K562 (cell line): Measurements from ENCODE around the gene FOXM1. TPM values are rescaled to one million over a fixed set of nuclear protein-coding genes. Genes with fewer than 3 reads are reported as not detected.

ENCODE experiments used
- CCAR2 ChIP-seq: fragments of 200-400 bp; formaldehyde crosslinking; IDR thresholded peaks from 2 replicates; pipeline ENCODE4 v1.6.1; 2017; ENCODE audit warnings: mild to moderate bottlenecking, low read depth, low read length
- EGR1 ChIP-seq: fragments of 450-650 bp; conservative IDR thresholded peaks from 2 replicates; pipeline ENCODE4 v1.6.1; 2017; ENCODE audit warnings: mild to moderate bottlenecking
- EP300 ChIP-seq: IDR thresholded peaks from 2 replicates; pipeline ENCODE4 v1.6.1; 2012; ENCODE audit warnings: low read length, improper control_type of control experiment
- GMEB1 ChIP-seq: fragments of 250-450 bp; sonication (Bioruptor Pico); IDR thresholded peaks from 2 replicates; pipeline ENCODE4 v1.4.0; 2020; ENCODE audit warnings: mild to moderate bottlenecking
- ILK ChIP-seq: fragments of 450-650 bp; IDR thresholded peaks from 2 replicates; pipeline ENCODE4 v1.6.1; 2016; ENCODE audit warnings: missing genetic modification characterization, low read depth, mild to moderate bottlenecking, missing compliant biosample characterization, moderate library complexity, borderline replicate concordance
- MYC ChIP-seq, 2 experiments: fragments of 250-450 bp in 1 of 2; sonication (Bioruptor Pico) in 1 of 2; IDR thresholded peaks; 2 replicates each; pipeline versions ENCODE4 v1.5.1 to v1.6.1; 2012 to 2021; ENCODE audit warnings: low read depth in 2 of 2, borderline replicate concordance in 1 of 2, improper control_type of control experiment in 1 of 2, low read length in 1 of 2, mild to moderate bottlenecking in 1 of 2, moderate library complexity in 1 of 2
- NFATC3 ChIP-seq: fragments of 450-650 bp; IDR thresholded peaks from 2 replicates; pipeline ENCODE4 v1.6.1; 2017; ENCODE audit warnings: mild to moderate bottlenecking
- NFE2L1 ChIP-seq: fragments of 450-650 bp; IDR thresholded peaks from 2 replicates; pipeline ENCODE4 v1.6.1; 2016; ENCODE audit warnings: missing genetic modification characterization, low read depth, mild to moderate bottlenecking, missing compliant biosample characterization, moderate library complexity, borderline replicate concordance
- OTX1 ChIP-seq: fragments of 450-650 bp; formaldehyde crosslinking; IDR thresholded peaks from 2 replicates; pipeline ENCODE4 v1.4.0; 2022; ENCODE audit warnings: mild to moderate bottlenecking
- RFX7 ChIP-seq: fragments of 250-450 bp; sonication (Bioruptor Pico); IDR thresholded peaks from 2 replicates; pipeline ENCODE4 v1.5.1; 2021; ENCODE audit warnings: mild to moderate bottlenecking
- TFAP4 ChIP-seq: sonication (generic); formaldehyde crosslinking; IDR thresholded peaks from 2 replicates; pipeline ENCODE4 v1.8.0; 2022; ENCODE audit warnings: missing genetic modification reagents, mild to moderate bottlenecking, moderate library complexity, borderline replicate concordance
- VEZF1 ChIP-seq: fragments of 200-800 bp; sonication (Bioruptor generic); IDR thresholded peaks from 2 replicates; pipeline ENCODE4 v1.6.1; 2017; ENCODE audit warnings: missing genetic modification characterization, missing compliant biosample characterization
- ZNF212 ChIP-seq: fragments of 450-650 bp; formaldehyde crosslinking; IDR thresholded peaks from 2 replicates; pipeline ENCODE4 v1.4.0; 2020; ENCODE audit warnings: mild to moderate bottlenecking
- polyA plus RNA-seq, 8 experiments: library from polyadenylated mRNA; depleted of rRNA in 4 of 8; stranded (reverse) in 5 of 8; unstranded in 3 of 8; fragments of >200 nt; fragmentation: Nextera tagmentation in 2 of 8; fragmentation: Illumina TruSeq in 1 of 8; extraction: Ambion mirVana in 2 of 8; extraction: Trizol in 1 of 8; gene quantifications; 2 replicates each; pipeline versions ENCODE4 v1.2.1 to v1.2.3, GENCODE V29; 2011 to 2014; ENCODE audit warnings: inconsistent platforms in 1 of 8, missing spikeins in 1 of 8
- total RNA-seq, 7 experiments: library from RNA; depleted of rRNA in 6 of 7; stranded (reverse); fragments of >200 nt in 6 of 7; fragmentation: Illumina TruSeq in 2 of 7; extraction: Trizol in 2 of 7; gene quantifications; 2 replicates each; pipeline versions ENCODE4 v1.2.1 to v1.2.3, GENCODE V29; 2011 to 2021; ENCODE audit warnings: low replicate concordance in 1 of 7
- TF ChIP-seq, protein P1 (sequence below): sonication (generic); formaldehyde crosslinking; IDR thresholded peaks from 2 replicates; pipeline ENCODE4 v1.8.1; 2023; ENCODE audit warnings: mild to moderate bottlenecking, missing genetic modification reagents
- TF ChIP-seq, protein P2 (sequence below): IDR thresholded peaks from 2 replicates; pipeline ENCODE4 v1.6.1; 2011; ENCODE audit warnings: borderline replicate concordance, low read depth, mild to moderate bottlenecking, moderate library complexity, low read length; ENCODE audit not compliant: insufficient read depth, poor library complexity, severe bottlenecking
- TF ChIP-seq, protein P3 (sequence below): sonication (generic); formaldehyde crosslinking; IDR thresholded peaks from 2 replicates; pipeline ENCODE4 v1.5.0; 2020; ENCODE audit warnings: missing genetic modification reagents

Gene FOXM1
- total and polyA plus RNA-seq, 9 of the 15 experiments (the other 6 are each of a cell fraction or from before 2014, with no cell fraction given): 8.9 to 46.9 (median 17.2) TPM

GRCh38 chr12:2877047-2877952, at the start of gene FOXM1, which contains the start of gene RHNO1 (continued):
- TF ChIP-seq MYC (IDR thresholded peaks at IDR 0.05; ENCODE audit: low read depth, low read length): 0 out of 2 replicates have a peak, but pooled peaks have one; percentile 45
- TF ChIP-seq MYC (CRISPR knock-in tag; IDR thresholded peaks at IDR 0.05; ENCODE audit: borderline replicate concordance, low read depth): no peak
- TF ChIP-seq ZNF212 (CRISPR knock-in tag): no peak
- no peak for TF ChIP-seq ILK
- TF ChIP-seq GMEB1 (CRISPR knock-in tag): peak; percentile 71
- TF ChIP-seq EP300: no peak
- no peak for TF ChIP-seq CCAR2
- TF ChIP-seq, protein P1, sequence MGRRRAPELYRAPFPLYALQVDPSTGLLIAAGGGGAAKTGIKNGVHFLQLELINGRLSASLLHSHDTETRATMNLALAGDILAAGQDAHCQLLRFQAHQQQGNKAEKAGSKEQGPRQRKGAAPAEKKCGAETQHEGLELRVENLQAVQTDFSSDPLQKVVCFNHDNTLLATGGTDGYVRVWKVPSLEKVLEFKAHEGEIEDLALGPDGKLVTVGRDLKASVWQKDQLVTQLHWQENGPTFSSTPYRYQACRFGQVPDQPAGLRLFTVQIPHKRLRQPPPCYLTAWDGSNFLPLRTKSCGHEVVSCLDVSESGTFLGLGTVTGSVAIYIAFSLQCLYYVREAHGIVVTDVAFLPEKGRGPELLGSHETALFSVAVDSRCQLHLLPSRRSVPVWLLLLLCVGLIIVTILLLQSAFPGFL (CRISPR knock-in tag): no peak
- TF ChIP-seq, protein P2, sequence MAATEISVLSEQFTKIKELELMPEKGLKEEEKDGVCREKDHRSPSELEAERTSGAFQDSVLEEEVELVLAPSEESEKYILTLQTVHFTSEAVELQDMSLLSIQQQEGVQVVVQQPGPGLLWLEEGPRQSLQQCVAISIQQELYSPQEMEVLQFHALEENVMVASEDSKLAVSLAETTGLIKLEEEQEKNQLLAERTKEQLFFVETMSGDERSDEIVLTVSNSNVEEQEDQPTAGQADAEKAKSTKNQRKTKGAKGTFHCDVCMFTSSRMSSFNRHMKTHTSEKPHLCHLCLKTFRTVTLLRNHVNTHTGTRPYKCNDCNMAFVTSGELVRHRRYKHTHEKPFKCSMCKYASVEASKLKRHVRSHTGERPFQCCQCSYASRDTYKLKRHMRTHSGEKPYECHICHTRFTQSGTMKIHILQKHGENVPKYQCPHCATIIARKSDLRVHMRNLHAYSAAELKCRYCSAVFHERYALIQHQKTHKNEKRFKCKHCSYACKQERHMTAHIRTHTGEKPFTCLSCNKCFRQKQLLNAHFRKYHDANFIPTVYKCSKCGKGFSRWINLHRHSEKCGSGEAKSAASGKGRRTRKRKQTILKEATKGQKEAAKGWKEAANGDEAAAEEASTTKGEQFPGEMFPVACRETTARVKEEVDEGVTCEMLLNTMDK: no peak
- TF ChIP-seq VEZF1 (CRISPR knock-in tag): peak; percentile 34
- TF ChIP-seq, protein P3, sequence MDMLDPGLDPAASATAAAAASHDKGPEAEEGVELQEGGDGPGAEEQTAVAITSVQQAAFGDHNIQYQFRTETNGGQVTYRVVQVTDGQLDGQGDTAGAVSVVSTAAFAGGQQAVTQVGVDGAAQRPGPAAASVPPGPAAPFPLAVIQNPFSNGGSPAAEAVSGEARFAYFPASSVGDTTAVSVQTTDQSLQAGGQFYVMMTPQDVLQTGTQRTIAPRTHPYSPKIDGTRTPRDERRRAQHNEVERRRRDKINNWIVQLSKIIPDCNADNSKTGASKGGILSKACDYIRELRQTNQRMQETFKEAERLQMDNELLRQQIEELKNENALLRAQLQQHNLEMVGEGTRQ (CRISPR knock-in tag): peak; percentile 95
- TF ChIP-seq NFATC3: no peak
- no peak for TF ChIP-seq NFE2L1 (tag)
- no peak for TF ChIP-seq OTX1
- TF ChIP-seq RFX7 (CRISPR knock-in tag): no peak
- TF ChIP-seq TFAP4 (CRISPR knock-in tag): 0 out of 2 replicates have a peak, but pooled peaks have one; percentile 25
- peak; percentile 91 for TF ChIP-seq EGR1
